Heart right ventricle (tissue), 16 donors: ENCODE results near the gene QKI. TPM values are rescaled to one million over a fixed set of nuclear protein-coding genes. Genes with fewer than 3 reads are reported as not detected.

Experiments used
- ATAC-seq, 8 donors: fragments of 200-7000 bp; cut with Tn5 transposase; one replicate each; pipeline ENCODE4 v1.9.1; 2020; ENCODE audit warnings: mild to moderate bottlenecking in 8 of 8, moderate library complexity in 8 of 8, moderate number of reproducible peaks in 1 of 8
- DNase-seq, 2 donors: peaks; one replicate each; pipeline ENCODE4 v3.0.0-alpha.2; 2020
- H3K27ac ChIP-seq, 10 donors: fragments of 200-600 bp; sonication (generic) in 2 of 10; one replicate each; pipeline versions ENCODE4 v1.5.0 to v1.8.0; 2020 to 2022; ENCODE audit warnings: mild to moderate bottlenecking in 3 of 10
- H3K27me3 ChIP-seq, 7 donors: fragments of 200-600 bp; one replicate each; pipeline ENCODE4 v1.8.0; 2021 to 2022; ENCODE audit warnings: mild to moderate bottlenecking in 2 of 7
- H3K36me3 ChIP-seq, 9 donors: fragments of 200-600 bp; sonication (generic) in 1 of 9; one replicate each; pipeline versions ENCODE4 v1.5.0 to v1.8.0; 2020 to 2022; ENCODE audit warnings: mild to moderate bottlenecking in 2 of 9
- H3K4me1 ChIP-seq, 9 donors: fragments of 200-600 bp; sonication (generic) in 1 of 9; one replicate each; pipeline versions ENCODE4 v1.5.0 to v1.8.0; 2020 to 2022; ENCODE audit warnings: mild to moderate bottlenecking in 4 of 9
- H3K4me3 ChIP-seq, 10 donors: fragments of 200-600 bp; sonication (generic) in 2 of 10; one replicate each; pipeline versions ENCODE4 v1.5.0 to v1.8.0; 2020 to 2022; ENCODE audit warnings: mild to moderate bottlenecking in 7 of 10, moderate library complexity in 2 of 10
- H3K9me3 ChIP-seq, 11 donors: fragments of 200-600 bp in 10 of 11; sonication (generic) in 2 of 11; one replicate each; pipeline versions ENCODE4 v1.5.0 to v1.8.0; 2013 to 2022; ENCODE audit warnings: mild to moderate bottlenecking in 2 of 11, control low read depth in 1 of 11, moderate library complexity in 1 of 11
- WGBS, 2 donors: extraction: QIAGEN DNeasy Blood & Tissue Kit; methylation state at CpG; one replicate each; pipeline ENCODE4 v1.1.7; 2013; ENCODE audit warnings: inconsistent platforms in 1 of 2; 5-methylcytosine and 5-hydroxymethylcytosine counted together
- intact Hi-C, 10 donors: fragments of 100-400 bp; cut with DNase I; formaldehyde crosslinking; loops; one replicate each; pipeline versions ENCODE4 v1.11.1 to v1.14.2; 2022
- polyA plus RNA-seq, 2 donors: library from polyadenylated mRNA; stranded (reverse); fragments of 200-250 nt; gene quantifications; one replicate each; pipeline ENCODE4 v1.2.3, GENCODE V29; 2013
- total RNA-seq, 10 donors: library from RNA; stranded (reverse); fragmentation: NEBNext Ultra II Directional in 3 of 10; extraction: Animal tissue kit (Norgen Biotek cat#: 25700) in 3 of 10; gene quantifications; one replicate each; pipeline versions ENCODE4 v1.2.1 to v1.2.4, GENCODE V29; 2021 to 2023
- TF ChIP-seq, protein P1 (sequence below), 9 donors: fragments of 200-600 bp; sonication (generic) in 2 of 9; IDR thresholded peaks; one replicate each; pipeline versions ENCODE4 v1.5.0 to v1.8.0; 2021 to 2022; ENCODE audit warnings: antibody characterized with exemption in 9 of 9, mild to moderate bottlenecking in 5 of 9, moderate library complexity in 1 of 9
- donor health status: Arrhythmogenic right ventricular cardiomyopathy.
- donor health status: ischemic (EF 13 %, LVEDD 7.1; RV severe dilation, severe dysfunction).
- donor health status: healthy with polysubstance abuse.
- donor health status: DM: no; HTN: yes; CAD: no.
- donor health status: DM: no; HTN: no; CAD: no.
- donor health status: ischemic (EF 25% LVEDD 6.9; RV normal size, moderate dysfunction).
- donor health status: ischemic (EF 25% LVEDD 5.7; RV mildly dilated, moderate dysfunction).
- donor health status: healthy.
- donor health status: DM: yes; HTN: yes; CAD: no.
- donor health status: Ischemic cardiomyopathy.
- donor health status: ischemic (EF 35%, LVEDD 5.7; RV mildly dilated, moderate dysfunction).
- donor health status: nonischemic (EF 11% LVEDD 7.7; RV severe dilation, severe dysfunction).
- donor health status: DM: yes; HTN: yes; CAD: no.
- donor health status: PGD.
- donor health status: ischemic (EF 29% LVEDD 5.4; RV normal size, mild dysfunction).
- donor health status: nonischemic (EF 23%, LVEDD 6.1; RV moderate dilation, normal function).

The QKI gene
- total and polyA plus RNA-seq, 12 donors, result 74.7 to 551 (median 493) TPM

DNA sequence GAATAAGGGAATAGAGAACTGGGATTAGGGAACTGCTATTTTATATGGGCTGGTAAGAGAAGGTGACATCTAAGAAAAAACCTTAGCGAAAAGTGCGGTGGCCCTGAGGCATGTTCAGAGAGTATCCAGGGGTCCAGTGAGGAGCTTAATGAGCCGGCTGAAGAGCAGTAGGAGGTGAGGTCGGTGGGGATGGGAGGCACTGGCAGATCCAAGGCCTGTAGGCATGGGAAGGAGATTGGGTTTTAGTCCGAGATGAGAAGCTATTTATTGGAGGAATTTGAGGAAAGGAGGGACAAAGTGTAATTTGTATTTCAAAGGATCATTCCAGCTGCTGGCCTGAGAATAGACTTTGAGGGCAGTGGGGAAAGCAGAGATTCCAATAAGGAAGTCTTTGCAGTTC, 123.8 kb downstream of the QKI start:
- H3K4me3 ChIP-seq, result no peak overlapping the region
- WGBS, 2 donors, result 57 to 79% methylated on average over 5 of the region's 5 CpGs
- no peak for ATAC-seq
- peaks cover 3 to 93% (median 78%) of the 10 kb centered on the region in 9 donors for H3K4me1 ChIP-seq
- no peaks in the 10 kb centered on the region for H3K9me3 ChIP-seq
- TF ChIP-seq, protein P1, sequence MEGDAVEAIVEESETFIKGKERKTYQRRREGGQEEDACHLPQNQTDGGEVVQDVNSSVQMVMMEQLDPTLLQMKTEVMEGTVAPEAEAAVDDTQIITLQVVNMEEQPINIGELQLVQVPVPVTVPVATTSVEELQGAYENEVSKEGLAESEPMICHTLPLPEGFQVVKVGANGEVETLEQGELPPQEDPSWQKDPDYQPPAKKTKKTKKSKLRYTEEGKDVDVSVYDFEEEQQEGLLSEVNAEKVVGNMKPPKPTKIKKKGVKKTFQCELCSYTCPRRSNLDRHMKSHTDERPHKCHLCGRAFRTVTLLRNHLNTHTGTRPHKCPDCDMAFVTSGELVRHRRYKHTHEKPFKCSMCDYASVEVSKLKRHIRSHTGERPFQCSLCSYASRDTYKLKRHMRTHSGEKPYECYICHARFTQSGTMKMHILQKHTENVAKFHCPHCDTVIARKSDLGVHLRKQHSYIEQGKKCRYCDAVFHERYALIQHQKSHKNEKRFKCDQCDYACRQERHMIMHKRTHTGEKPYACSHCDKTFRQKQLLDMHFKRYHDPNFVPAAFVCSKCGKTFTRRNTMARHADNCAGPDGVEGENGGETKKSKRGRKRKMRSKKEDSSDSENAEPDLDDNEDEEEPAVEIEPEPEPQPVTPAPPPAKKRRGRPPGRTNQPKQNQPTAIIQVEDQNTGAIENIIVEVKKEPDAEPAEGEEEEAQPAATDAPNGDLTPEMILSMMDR (IDR thresholded peaks at IDR 0.05), result no peak
- intact Hi-C loops, result loop anchor here in 2 of 10 donors (10.0 kb wide), 2 partner anchors 94 to 354 kb away; no protein-coding TSS in a partner anchor
- H3K36me3 ChIP-seq, result peaks cover 0 to 40% (median 4%) of the 10 kb centered on the region in 9 donors
- H3K27ac ChIP-seq, result peak overlapping the region in 3 of 10 donors; percentile 1 to 34 (median 17)
- no peak for DNase-seq
- H3K27me3 ChIP-seq, result no peaks in the 10 kb centered on the region

DNA sequence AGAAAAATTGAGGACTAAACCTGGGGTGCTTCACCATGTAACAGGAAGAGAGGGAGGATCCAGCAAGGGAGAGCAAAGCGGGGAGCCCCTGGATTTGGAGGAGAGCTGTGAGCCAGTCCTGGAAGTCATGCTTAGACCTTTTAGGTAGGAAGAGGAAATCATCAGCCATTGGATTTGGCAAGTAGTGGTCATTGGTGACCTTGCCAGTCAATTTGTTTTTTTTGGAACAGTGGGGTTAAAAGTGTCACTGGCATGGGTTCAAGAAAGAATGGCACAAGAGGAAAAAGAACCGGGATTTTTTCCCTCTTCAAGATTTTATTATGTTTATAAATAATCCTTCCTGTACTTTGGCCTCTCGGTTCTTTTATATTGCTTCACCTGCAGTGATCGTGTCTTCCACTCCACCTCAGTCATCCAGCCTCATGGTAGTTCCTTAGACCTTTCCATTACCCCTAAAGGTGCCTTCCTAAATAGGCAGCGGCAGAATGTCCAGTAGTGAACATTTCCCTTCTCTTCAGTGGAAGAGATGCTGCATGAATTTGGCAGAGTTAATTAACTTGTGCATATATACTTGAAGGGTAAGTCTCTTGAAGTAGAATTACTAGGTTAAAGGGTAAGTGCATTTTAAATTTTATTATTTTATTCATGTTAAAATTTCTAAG, 124.7 kb downstream of the QKI start:
- Histone ChIP-seq H3K9me3 (no peaks in the 10 kb centered on the region), H3K27me3 (no peaks in the 10 kb centered on the region), H3K4me1 (peaks cover 3 to 93% (median 73%) of the 10 kb centered on the region in 9 donors), H3K4me3 (no peak overlapping the region), H3K36me3 (peaks cover 0 to 42% (median 4%) of the 10 kb centered on the region in 9 donors), H3K27ac (peak overlapping the region in 1 of 10 donors; percentile 17)
- intact Hi-C loops, result loop anchor here in 2 of 10 donors (10.0 kb wide), 2 partner anchors 94 to 354 kb away; no protein-coding TSS in a partner anchor
- TF ChIP-seq, protein P1 (IDR thresholded peaks at IDR 0.05), result no peak
- WGBS, 2 donors, result 48 to 52% methylated on average over 5 of the region's 5 CpGs
- no peak for ATAC-seq
- DNase-seq, result no peak

DNA sequence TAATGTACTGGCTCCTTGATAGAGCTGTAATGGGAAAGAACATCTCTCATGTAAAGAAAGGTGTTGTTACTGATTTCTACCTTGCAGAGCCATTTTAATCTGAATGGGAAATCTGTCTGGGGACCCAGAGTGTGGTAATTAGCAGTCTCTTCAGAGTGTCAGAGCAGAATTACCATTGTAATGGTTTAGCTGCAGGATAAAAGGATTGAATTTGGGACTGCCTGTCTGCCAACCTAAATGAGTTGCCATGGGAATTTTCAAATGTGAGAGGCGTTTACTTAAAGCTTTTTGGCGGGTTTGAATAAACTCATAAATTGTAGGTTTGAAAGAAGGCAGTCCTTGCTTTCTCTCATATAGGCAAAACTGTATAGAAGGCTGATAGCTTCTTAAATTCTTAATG, 128.8 kb downstream of the QKI start:
- Histone ChIP-seq H3K27me3 (no peaks in the 10 kb centered on the region), H3K9me3 (no peaks in the 10 kb centered on the region), H3K4me3 (no peak overlapping the region), H3K36me3 (peaks cover 0 to 17% (median 0%) of the 10 kb centered on the region in 9 donors), H3K4me1 (peaks cover 3 to 100% (median 71%) of the 10 kb centered on the region in 9 donors), H3K27ac (no peak overlapping the region)
- DNase-seq, result no peak
- intact Hi-C loops, result no loop called here
- ATAC-seq, result no peak
- TF ChIP-seq, protein P1 (IDR thresholded peaks at IDR 0.05), result no peak
- 75 to 87% methylated on average over 2 of the region's 2 CpGs for WGBS, 2 donors

DNA sequence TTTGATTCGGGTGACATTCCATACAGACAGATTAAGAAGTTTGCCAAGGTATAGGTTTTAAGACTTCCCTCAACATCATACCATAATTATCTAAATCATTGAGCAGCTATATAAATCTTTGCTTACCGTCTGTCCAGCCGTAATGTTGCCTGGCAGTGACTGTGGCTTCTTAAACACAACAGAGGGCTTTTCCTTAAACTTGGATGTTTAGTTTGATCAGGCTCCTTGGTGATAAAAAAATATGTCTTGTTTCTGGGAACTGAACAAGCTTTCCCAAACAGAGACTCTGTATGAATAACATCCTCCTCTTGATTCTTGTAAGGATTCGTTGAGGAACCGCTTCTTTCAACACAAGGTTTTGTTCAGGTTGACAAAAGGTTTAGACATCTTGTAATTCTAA, 130.9 kb downstream of the QKI start:
- peak overlapping the region in 1 of 10 donors; percentile 19 for H3K27ac ChIP-seq
- DNase-seq, result no peak
- H3K4me1 ChIP-seq, result peaks cover 0 to 100% (median 71%) of the 10 kb centered on the region in 9 donors
- H3K27me3 ChIP-seq, result no peaks in the 10 kb centered on the region
- H3K9me3 ChIP-seq, result no peaks in the 10 kb centered on the region
- 58 to 64% methylated on average over 5 of the region's 5 CpGs for WGBS, 2 donors
- no peak overlapping the region for H3K4me3 ChIP-seq
- intact Hi-C loops, result loop anchor here in 1 of 10 donors (1.0 kb wide), 1 partner anchor 36 kb away; no protein-coding TSS in a partner anchor
- TF ChIP-seq, protein P1 (IDR thresholded peaks at IDR 0.05), result no peak
- H3K36me3 ChIP-seq, result peaks cover 0 to 16% (median 0%) of the 10 kb centered on the region in 9 donors
- ATAC-seq, result no peak
